Endodermal cell (in vitro differentiated cells): Measurements from ENCODE around the gene TPMT. TPM values are rescaled to one million over a fixed set of nuclear protein-coding genes. Genes with fewer than 3 reads are reported as not detected.

Experiments used
- DNase-seq: peaks from one replicate; pipeline ENCODE4 v3.0.0-alpha.2; 2017
- H3K27ac ChIP-seq: 2 replicates; pipeline ENCODE4 v1.5.1; 2013; ENCODE audit warnings: mild to moderate bottlenecking, low read depth, low read length, moderate library complexity
- H3K27me3 ChIP-seq: 2 replicates; pipeline ENCODE4 v1.6.1; 2013; ENCODE audit warnings: mild to moderate bottlenecking, low read length, moderate library complexity; ENCODE audit not compliant: insufficient read depth, control insufficient read depth, poor library complexity, severe bottlenecking
- H3K36me3 ChIP-seq: 2 replicates; pipeline ENCODE4 v1.7.0; 2013; ENCODE audit warnings: mild to moderate bottlenecking, low read length, moderate library complexity; ENCODE audit not compliant: control insufficient read depth, insufficient read depth
- H3K4me1 ChIP-seq: one replicate; pipeline ENCODE4 v1.7.0; 2013; ENCODE audit warnings: low read length; ENCODE audit not compliant: control insufficient read depth, insufficient read depth
- H3K4me3 ChIP-seq: 2 replicates; pipeline ENCODE4 v1.5.1; 2013; ENCODE audit warnings: mild to moderate bottlenecking, low read length, moderate library complexity
- H3K9ac ChIP-seq: 2 replicates; pipeline ENCODE4 v1.6.1; 2013; ENCODE audit warnings: mild to moderate bottlenecking, low read length, moderate library complexity; ENCODE audit not compliant: poor library complexity, severe bottlenecking; ENCODE audit errors: extremely low read depth
- H3K9me3 ChIP-seq: 2 replicates; pipeline ENCODE4 v1.6.1; 2013; ENCODE audit warnings: mild to moderate bottlenecking, low read length, moderate library complexity; ENCODE audit not compliant: control insufficient read depth
- H3K27ac Mint-ChIP-seq: 2 replicates; pipeline ENCODE4 v1.8.0; 2020; ENCODE audit warnings: mixed read lengths
- H3K27me3 Mint-ChIP-seq: 2 replicates; pipeline ENCODE4 v1.8.0; 2021; ENCODE audit warnings: mild to moderate bottlenecking, mixed read lengths; ENCODE audit not compliant: insufficient read depth
- H3K36me3 Mint-ChIP-seq: 2 replicates; pipeline ENCODE4 v1.8.0; 2020; ENCODE audit warnings: low read depth, mixed read lengths
- H3K4me1 Mint-ChIP-seq: 2 replicates; pipeline ENCODE4 v1.8.0; 2020; ENCODE audit warnings: mixed read lengths
- H3K4me3 Mint-ChIP-seq: 2 replicates; pipeline ENCODE4 v1.8.0; 2020; ENCODE audit warnings: mild to moderate bottlenecking, moderate library complexity, mixed read lengths
- H3K9me3 Mint-ChIP-seq: 2 replicates; pipeline ENCODE4 v1.8.0; 2020; ENCODE audit warnings: mild to moderate bottlenecking, mixed read lengths
- CTCF ChIP-seq: fragments of 200-600 bp; sonication (generic); conservative IDR thresholded peaks from 2 replicates; pipeline ENCODE4 v1.5.0; 2021; ENCODE audit warnings: antibody characterized with exemption, mild to moderate bottlenecking
- WGBS, 2 experiments: methylation state at CpG; one replicate each; pipeline versions ENCODE4 v1.1.5 to v1.1.7; 2013; ENCODE audit warnings: missing lambda C conversion rate in 2 of 2, mixed read lengths in 1 of 2; ENCODE audit not compliant: insufficient coverage in 1 of 2, insufficient read length in 1 of 2; 5-methylcytosine and 5-hydroxymethylcytosine counted together
- total RNA-seq, 2 donors: library from RNA; stranded (reverse); fragmentation: NEBNext Ultra II Directional in 1 of 2; extraction: Animal tissue kit (Norgen Biotek cat#: 25700) in 1 of 2; gene quantifications; 2 replicates in 1 of 2; 3 replicates in 1 of 2; pipeline ENCODE4 v1.2.1, GENCODE V29; 2021

TPMT gene
- total RNA-seq, 2 donors from 2014 or later: 14.0 to 15.8 TPM

GRCh38 chr6:18162401-18162800 is 7.5 kb upstream of the TPMT start:
- peaks cover 2% of the 10 kb centered on the region for H3K9me3 ChIP-seq
- Mint-ChIP-seq H3K4me1 (no peaks in the 10 kb centered on the region), H3K36me3 (peaks cover 68% of the 10 kb centered on the region), H3K9me3 (no peaks in the 10 kb centered on the region), H3K4me3 (no peak overlapping the region), H3K27me3 (no peaks in the 10 kb centered on the region), H3K27ac (no peak overlapping the region)
- H3K27me3 ChIP-seq: no peaks in the 10 kb centered on the region
- WGBS, 2 experiments: 90 to 100% methylated on average over 2 of the region's 2 CpGs
- no peak overlapping the region for H3K4me3 ChIP-seq
- H3K9ac ChIP-seq: no peak overlapping the region
- no peak for DNase-seq
- H3K36me3 ChIP-seq: peaks cover 58% of the 10 kb centered on the region
- TF ChIP-seq CTCF: no peak
- no peaks in the 10 kb centered on the region for H3K4me1 ChIP-seq
- no peak overlapping the region for H3K27ac ChIP-seq

DNA sequence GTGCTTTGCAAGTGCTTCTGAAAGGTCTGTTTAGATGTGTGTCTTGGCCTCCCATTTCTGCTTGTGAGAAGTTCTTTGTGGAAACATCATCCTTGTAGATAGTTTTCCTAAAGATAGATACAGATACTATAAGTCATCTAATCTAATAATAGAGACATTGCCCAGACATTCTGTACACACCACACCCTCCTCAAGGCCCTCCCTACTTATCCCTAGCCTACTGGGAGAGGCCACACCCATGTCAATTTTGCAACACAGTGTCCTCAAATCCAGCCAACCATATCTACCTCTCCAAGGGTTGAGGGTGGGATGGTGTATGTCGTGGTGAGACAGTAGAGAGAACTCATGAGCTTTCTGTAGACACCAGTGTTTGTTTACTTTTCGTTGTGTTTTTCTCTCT is 6.6 kb upstream of the TPMT start:
- no peak overlapping the region for H3K9ac ChIP-seq
- H3K4me3 ChIP-seq: no peak overlapping the region
- H3K27ac ChIP-seq: no peak overlapping the region
- no peaks in the 10 kb centered on the region for H3K4me1 ChIP-seq
- no peaks in the 10 kb centered on the region for H3K9me3 ChIP-seq
- H3K27me3 Mint-ChIP-seq: no peaks in the 10 kb centered on the region
- TF ChIP-seq CTCF: no peak
- 89 to 100% methylated on average over 1 to 2 of the region's 2 CpGs for WGBS, 2 experiments
- DNase-seq: no peak
- H3K27me3 ChIP-seq: no peaks in the 10 kb centered on the region
- peaks cover 60% of the 10 kb centered on the region for H3K36me3 Mint-ChIP-seq
- no peak overlapping the region for H3K27ac Mint-ChIP-seq
- no peaks in the 10 kb centered on the region for H3K9me3 Mint-ChIP-seq
- peaks cover 50% of the 10 kb centered on the region for H3K36me3 ChIP-seq
- H3K4me1 Mint-ChIP-seq: no peaks in the 10 kb centered on the region
- no peak overlapping the region for H3K4me3 Mint-ChIP-seq

- Histone ChIP-seq H3K36me3 (peaks cover 45% of the 10 kb centered on the region), H3K9me3 (no peaks in the 10 kb centered on the region), H3K4me3 (no peak overlapping the region), H3K9ac (no peak overlapping the region), H3K4me1 (no peaks in the 10 kb centered on the region), H3K27ac (no peak overlapping the region), H3K27me3 (no peaks in the 10 kb centered on the region)
- Mint-ChIP-seq H3K4me3 (no peak overlapping the region), H3K36me3 (peaks cover 58% of the 10 kb centered on the region), H3K9me3 (no peaks in the 10 kb centered on the region), H3K4me1 (peaks cover 4% of the 10 kb centered on the region), H3K27ac (no peak overlapping the region), H3K27me3 (no peaks in the 10 kb centered on the region)
- no peak for DNase-seq
- no peak for TF ChIP-seq CTCF
- WGBS, 2 experiments: 92% methylated on average over 1 of the region's 1 CpG; no CpG with 5 or more reads in 1 of the 2 experiments
Measured at GRCh38 chr6:18160911-18161310, 6.0 kb upstream of the TPMT start.
